ENCODE data around the gene C12orf42. TPM values are rescaled to one million over a fixed set of nuclear protein-coding genes. Genes with fewer than 3 reads are reported as not detected.

The C12orf42 gene
- total RNA-seq, 2 donors from 2014 or later = not detected

DNA sequence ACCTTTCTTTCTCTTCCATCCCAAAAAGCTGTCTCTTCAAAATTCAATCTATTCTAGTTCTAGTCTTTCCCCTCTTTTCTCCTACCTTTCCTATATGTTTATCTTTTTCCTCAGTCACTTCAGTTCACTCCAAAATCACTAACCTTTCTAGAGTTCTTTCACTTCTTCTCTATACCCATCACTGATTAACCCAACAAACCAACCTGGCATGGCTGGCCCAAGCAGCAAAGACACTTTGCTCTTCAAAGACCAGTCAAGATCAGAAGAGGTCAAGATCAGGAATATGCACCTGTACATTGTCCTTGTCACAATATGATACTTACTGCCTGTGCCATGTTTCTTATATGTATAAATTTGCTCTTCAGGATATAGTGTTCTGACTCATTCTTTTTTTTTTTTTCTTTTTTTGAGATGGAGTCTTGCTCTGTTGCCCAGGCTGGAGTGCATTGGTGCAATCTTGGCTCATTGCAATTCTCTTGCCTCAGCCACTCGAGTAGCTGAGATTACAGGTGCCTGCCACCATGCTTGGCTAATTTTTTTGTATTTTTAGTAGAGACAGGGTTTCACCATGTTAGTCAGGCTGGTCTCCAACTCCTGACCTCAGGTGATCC is 112.9 kb downstream of the C12orf42 start:
- no peaks in the 10 kb centered on the region for H3K27me3 ChIP-seq
- TF ChIP-seq, protein P1, sequence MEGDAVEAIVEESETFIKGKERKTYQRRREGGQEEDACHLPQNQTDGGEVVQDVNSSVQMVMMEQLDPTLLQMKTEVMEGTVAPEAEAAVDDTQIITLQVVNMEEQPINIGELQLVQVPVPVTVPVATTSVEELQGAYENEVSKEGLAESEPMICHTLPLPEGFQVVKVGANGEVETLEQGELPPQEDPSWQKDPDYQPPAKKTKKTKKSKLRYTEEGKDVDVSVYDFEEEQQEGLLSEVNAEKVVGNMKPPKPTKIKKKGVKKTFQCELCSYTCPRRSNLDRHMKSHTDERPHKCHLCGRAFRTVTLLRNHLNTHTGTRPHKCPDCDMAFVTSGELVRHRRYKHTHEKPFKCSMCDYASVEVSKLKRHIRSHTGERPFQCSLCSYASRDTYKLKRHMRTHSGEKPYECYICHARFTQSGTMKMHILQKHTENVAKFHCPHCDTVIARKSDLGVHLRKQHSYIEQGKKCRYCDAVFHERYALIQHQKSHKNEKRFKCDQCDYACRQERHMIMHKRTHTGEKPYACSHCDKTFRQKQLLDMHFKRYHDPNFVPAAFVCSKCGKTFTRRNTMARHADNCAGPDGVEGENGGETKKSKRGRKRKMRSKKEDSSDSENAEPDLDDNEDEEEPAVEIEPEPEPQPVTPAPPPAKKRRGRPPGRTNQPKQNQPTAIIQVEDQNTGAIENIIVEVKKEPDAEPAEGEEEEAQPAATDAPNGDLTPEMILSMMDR (IDR thresholded peaks at IDR 0.05) = no peak
- DNase-seq (ENCODE audit: low spot score) = no peak
- no peaks in the 10 kb centered on the region for H3K4me1 ChIP-seq
- H3K27ac ChIP-seq = no peak overlapping the region
- H3K36me3 ChIP-seq = no peaks in the 10 kb centered on the region
- H3K4me3 ChIP-seq = no peak overlapping the region
- no peaks in the 10 kb centered on the region for H3K9me3 ChIP-seq

DNA sequence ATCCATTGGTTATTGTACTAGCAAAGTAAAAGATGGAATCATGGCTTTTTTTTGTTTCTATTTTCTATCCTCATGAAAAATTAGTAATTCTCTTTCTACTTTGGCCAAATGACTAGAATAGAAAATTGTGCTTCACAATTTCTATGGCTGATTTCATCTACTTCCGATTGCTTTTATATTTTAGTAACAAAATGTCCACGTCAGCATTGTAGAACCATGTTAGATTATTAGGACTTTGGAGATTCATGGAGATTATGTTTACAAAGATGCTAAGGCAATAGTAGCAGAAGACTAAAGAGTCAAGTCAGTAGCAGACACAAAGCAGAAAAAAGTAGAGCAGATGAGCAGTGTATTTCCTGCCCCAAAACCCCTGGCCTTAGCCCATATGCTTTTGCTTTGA is 113.6 kb downstream of the C12orf42 start:
- Histone ChIP-seq H3K27me3 (no peaks in the 10 kb centered on the region), H3K4me1 (no peaks in the 10 kb centered on the region), H3K27ac (no peak overlapping the region), H3K36me3 (no peaks in the 10 kb centered on the region), H3K4me3 (no peak overlapping the region), H3K9me3 (no peaks in the 10 kb centered on the region)
- TF ChIP-seq, protein P1 (IDR thresholded peaks at IDR 0.05) = no peak
- no peak for DNase-seq (ENCODE audit: low spot score)

DNA sequence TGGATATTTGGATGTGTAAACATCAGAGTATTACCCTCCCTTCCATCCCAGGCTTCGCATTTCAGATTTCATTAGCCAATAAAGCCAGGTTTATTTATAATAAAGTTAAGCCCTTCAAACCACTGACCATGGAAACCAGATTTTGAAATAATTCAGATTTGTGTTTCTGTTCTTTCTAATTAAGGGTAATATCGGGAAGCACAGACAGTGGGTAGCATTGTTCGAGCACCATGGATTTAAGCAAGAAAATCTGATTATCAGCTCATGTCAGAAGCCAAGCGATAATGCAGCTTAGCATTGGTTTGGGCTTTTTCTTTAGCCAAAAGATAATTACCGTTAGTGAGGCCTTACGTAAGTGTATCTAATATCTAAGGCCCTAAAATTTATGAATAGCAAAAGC is 116.1 kb downstream of the C12orf42 start:
- Histone ChIP-seq H3K36me3 (no peaks in the 10 kb centered on the region), H3K27me3 (no peaks in the 10 kb centered on the region), H3K4me3 (no peak overlapping the region), H3K4me1 (no peaks in the 10 kb centered on the region), H3K27ac (no peak overlapping the region), H3K9me3 (no peaks in the 10 kb centered on the region)
- DNase-seq (ENCODE audit: low spot score) = no peak
- TF ChIP-seq, protein P1 (IDR thresholded peaks at IDR 0.05) = no peak

DNA sequence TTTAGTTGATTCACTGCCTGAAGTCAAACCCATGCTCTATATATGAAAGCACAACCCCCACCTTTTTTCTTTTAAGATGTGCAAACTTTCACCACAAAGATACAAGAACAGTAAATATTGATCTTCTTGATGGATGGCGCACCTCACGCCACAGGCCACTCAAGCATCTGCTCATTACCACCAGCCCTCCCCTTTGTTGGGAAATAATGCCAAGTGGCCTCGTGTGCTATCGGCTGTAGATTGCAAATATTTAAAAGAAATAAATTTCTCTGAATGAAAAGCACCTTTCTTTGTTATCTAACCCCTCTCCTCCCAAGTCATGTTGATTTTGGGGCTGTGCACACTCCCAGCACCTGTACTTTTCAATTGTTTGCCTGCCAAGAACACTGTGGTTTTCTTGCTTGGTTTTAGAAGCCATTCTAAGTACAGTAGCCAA is 122.7 kb downstream of the C12orf42 start:
- DNase-seq (ENCODE audit: low spot score) = no peak
- Histone ChIP-seq H3K36me3 (no peaks in the 10 kb centered on the region), H3K27me3 (no peaks in the 10 kb centered on the region), H3K4me3 (no peak overlapping the region), H3K4me1 (no peaks in the 10 kb centered on the region), H3K9me3 (peaks cover 0 to 7% of the 10 kb centered on the region in 2 donors), H3K27ac (no peak overlapping the region)
- TF ChIP-seq, protein P1 (IDR thresholded peaks at IDR 0.05) = no peak

DNA sequence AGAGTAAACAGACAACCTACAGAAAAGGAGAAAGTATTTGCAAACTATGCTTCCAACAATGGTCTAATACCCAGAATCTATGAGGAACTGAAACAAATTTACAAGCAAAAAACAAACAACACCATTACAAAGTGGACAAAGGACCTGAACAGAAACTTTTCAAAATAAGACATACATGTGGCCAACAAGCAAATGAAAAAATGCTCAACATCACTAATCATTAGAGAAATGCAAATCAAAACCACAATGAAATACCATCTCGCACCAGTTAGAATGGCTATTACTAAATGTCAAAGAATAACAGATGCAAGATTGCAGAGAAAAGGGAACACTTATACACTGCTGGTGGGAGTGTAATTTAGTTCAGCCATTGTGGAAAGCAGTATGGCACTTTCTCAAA is 125.8 kb downstream of the C12orf42 start:
- H3K27me3 ChIP-seq = no peaks in the 10 kb centered on the region
- no peak overlapping the region for H3K27ac ChIP-seq
- DNase-seq (ENCODE audit: low spot score) = no peak
- H3K9me3 ChIP-seq = peaks cover 0 to 7% of the 10 kb centered on the region in 2 donors
- no peaks in the 10 kb centered on the region for H3K4me1 ChIP-seq
- no peak overlapping the region for H3K4me3 ChIP-seq
- no peaks in the 10 kb centered on the region for H3K36me3 ChIP-seq
- TF ChIP-seq, protein P1 (IDR thresholded peaks at IDR 0.05) = no peak

DNA sequence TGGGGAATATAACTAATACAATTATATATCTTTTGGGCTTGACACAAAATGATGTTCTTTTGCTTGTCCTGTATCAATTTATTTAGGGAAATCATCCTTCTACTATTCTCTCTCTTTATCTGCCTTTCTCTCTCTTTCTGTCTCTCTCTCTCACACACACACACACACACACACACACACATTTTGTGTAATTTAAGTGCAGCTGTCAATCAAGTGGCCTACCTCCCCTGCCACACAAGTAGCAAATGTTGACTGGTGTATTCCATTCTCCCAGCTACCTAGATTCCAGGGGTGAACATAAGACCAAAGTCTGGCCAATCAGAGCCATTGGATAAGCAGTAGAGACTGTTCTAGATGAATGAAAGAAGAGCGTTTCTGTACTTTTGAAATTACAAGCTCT is 127.6 kb downstream of the C12orf42 start:
- TF ChIP-seq, protein P1 (IDR thresholded peaks at IDR 0.05) = no peak
- no peak overlapping the region for H3K27ac ChIP-seq

More for the DNA sequence above, 127.6 kb downstream of the C12orf42 start:
- peaks cover 0 to 7% of the 10 kb centered on the region in 2 donors for H3K9me3 ChIP-seq
- H3K4me3 ChIP-seq = no peak overlapping the region
- DNase-seq (ENCODE audit: low spot score) = no peak
- H3K27me3 ChIP-seq = no peaks in the 10 kb centered on the region
- no peaks in the 10 kb centered on the region for H3K36me3 ChIP-seq
- no peaks in the 10 kb centered on the region for H3K4me1 ChIP-seq
